ENCODE data around the gene LINGO4. TPM values are rescaled to one million over a fixed set of nuclear protein-coding genes. Genes with fewer than 3 reads are reported as not detected.

The LINGO4 gene
- total RNA-seq, 1 donor from 2014 or later, result not detected

GRCh38 chr1:151822404-151822803 is 17.2 kb upstream of the LINGO4 start:
- no peak for DNase-seq (ENCODE audit: low read depth)
- H3K4me3 ChIP-seq (ENCODE audit: low read depth, low read length), result no peak overlapping the region
- no peak for TF ChIP-seq CTCF (conservative IDR thresholded peaks at IDR 0.05; ENCODE audit: low read depth, low read length)

- no peak for TF ChIP-seq CTCF (conservative IDR thresholded peaks at IDR 0.05; ENCODE audit: low read depth, low read length)
These were observed 15.7 kb upstream of the LINGO4 start for GRCh38 chr1:151820940-151821339.

GRCh38 chr1:151819976-151820623 is 14.9 kb upstream of the LINGO4 start:
- no peak overlapping the region for H3K4me3 ChIP-seq (ENCODE audit: low read depth, low read length)
- no peak for DNase-seq (ENCODE audit: low read depth)
- no peak for TF ChIP-seq CTCF (conservative IDR thresholded peaks at IDR 0.05; ENCODE audit: low read depth, low read length)

More at GRCh38 chr1:151820940-151821339, 15.7 kb upstream of the LINGO4 start:
- no peak overlapping the region for H3K4me3 ChIP-seq (ENCODE audit: low read depth, low read length)
- DNase-seq (ENCODE audit: low read depth), result no peak

- no peak for TF ChIP-seq CTCF (conservative IDR thresholded peaks at IDR 0.05; ENCODE audit: low read depth, low read length)
- no peak for DNase-seq (ENCODE audit: low read depth)
- H3K4me3 ChIP-seq (ENCODE audit: low read depth, low read length), result no peak overlapping the region
These were observed 14.1 kb upstream of the LINGO4 start for GRCh38 chr1:151819227-151819835.

- H3K4me3 ChIP-seq (ENCODE audit: low read depth, low read length), result no peak overlapping the region
- TF ChIP-seq CTCF (conservative IDR thresholded peaks at IDR 0.05; ENCODE audit: low read depth, low read length), result no peak
- DNase-seq (ENCODE audit: low read depth), result no peak
These were observed 12.1 kb upstream of the LINGO4 start for GRCh38 chr1:151817353-151817730.

GRCh38 chr1:151816548-151817352 is 11.5 kb upstream of the LINGO4 start:
- no peak for TF ChIP-seq CTCF (conservative IDR thresholded peaks at IDR 0.05; ENCODE audit: low read depth, low read length)
- DNase-seq (ENCODE audit: low read depth), result no peak
- no peak overlapping the region for H3K4me3 ChIP-seq (ENCODE audit: low read depth, low read length)
